HepG2 (cell line): Measurements from ENCODE around the gene METRN. TPM values are rescaled to one million over a fixed set of nuclear protein-coding genes. Genes with fewer than 3 reads are reported as not detected.

Experiments
- CBX5 ChIP-seq: sonication (generic); formaldehyde crosslinking; IDR thresholded peaks from 2 replicates; pipeline ENCODE4 v1.4.0; 2020; ENCODE audit warnings: missing genetic modification reagents, borderline replicate concordance
- EEA1 ChIP-seq: sonication (generic); formaldehyde crosslinking; IDR thresholded peaks from 2 replicates; pipeline ENCODE4 v1.5.1; 2020; ENCODE audit warnings: mild to moderate bottlenecking, missing genetic modification reagents, borderline replicate concordance
- ELF3 ChIP-seq: IDR thresholded peaks from 2 replicates; pipeline ENCODE4 v1.6.1; 2016; ENCODE audit warnings: missing genetic modification reagents, missing compliant biosample characterization
- FOXA3 ChIP-seq: IDR thresholded peaks from 2 replicates; pipeline ENCODE4 v1.6.1; 2016; ENCODE audit warnings: missing genetic modification reagents, missing compliant biosample characterization
- MXI1 ChIP-seq: IDR thresholded peaks from 3 replicates; pipeline ENCODE4 v1.6.1; 2012; ENCODE audit warnings: low read depth, low read length, inconsistent platforms, borderline replicate concordance
- RXRB ChIP-seq: IDR thresholded peaks from 2 replicates; pipeline ENCODE4 v1.6.1; 2016; ENCODE audit warnings: borderline replicate concordance, missing genetic modification reagents, missing compliant biosample characterization
- SOX5 ChIP-seq: IDR thresholded peaks from 2 replicates; pipeline ENCODE4 v1.6.1; 2016; ENCODE audit warnings: borderline replicate concordance
- THYN1 ChIP-seq: sonication (generic); formaldehyde crosslinking; IDR thresholded peaks from 2 replicates; pipeline ENCODE4 v1.8.1; 2023; ENCODE audit warnings: low read depth, mild to moderate bottlenecking, moderate library complexity, missing genetic modification reagents, borderline replicate concordance
- TMF1 ChIP-seq: sonication (generic); formaldehyde crosslinking; IDR thresholded peaks from 2 replicates; pipeline ENCODE4 v1.8.1; 2022; ENCODE audit warnings: low read depth, missing genetic modification reagents
- TP53 ChIP-seq: sonication (generic); formaldehyde crosslinking; conservative IDR thresholded peaks from 2 replicates; pipeline ENCODE4 v1.4.0; 2020; ENCODE audit warnings: missing genetic modification reagents
- ZNF3 ChIP-seq: IDR thresholded peaks from 2 replicates; pipeline ENCODE4 v1.7.0; 2017; ENCODE audit warnings: inconsistent platforms
- ZNF30 ChIP-seq: sonication (generic); formaldehyde crosslinking; IDR thresholded peaks from 2 replicates; pipeline ENCODE4 v1.5.0; 2020; ENCODE audit warnings: mild to moderate bottlenecking, missing genetic modification reagents
- ZNF788 ChIP-seq: sonication (generic); formaldehyde crosslinking; IDR thresholded peaks from 2 replicates; pipeline ENCODE4 v1.5.0; 2020; ENCODE audit warnings: mild to moderate bottlenecking, missing genetic modification reagents, borderline replicate concordance
- ZZZ3 ChIP-seq: sonication (generic); formaldehyde crosslinking; IDR thresholded peaks from 2 replicates; pipeline ENCODE4 v1.4.0; 2020; ENCODE audit warnings: missing genetic modification reagents, mild to moderate bottlenecking, borderline replicate concordance
- polyA plus RNA-seq, 8 experiments: library from polyadenylated mRNA; depleted of rRNA in 3 of 8; stranded (reverse) in 7 of 8; unstranded in 1 of 8; fragments of >200 nt; fragmentation: Illumina TruSeq in 4 of 8; extraction: Trizol in 4 of 8; gene quantifications; 2 replicates each; pipeline versions ENCODE4 v1.2.1 to v1.2.3, GENCODE V29; 2011 to 2016; ENCODE audit warnings: low read depth in 4 of 8, missing spikeins in 1 of 8, mixed read lengths in 1 of 8; ENCODE audit not compliant: insufficient read depth in 1 of 8
- total RNA-seq, 5 experiments: library from RNA; depleted of rRNA; stranded (reverse); fragments of >200 nt; fragmentation: Illumina TruSeq; extraction: Trizol; gene quantifications; 2 replicates each; pipeline ENCODE4 v1.2.3, GENCODE V29; 2016; ENCODE audit warnings: low read depth in 1 of 5
- TF ChIP-seq, protein P1 (sequence below): sonication (generic); formaldehyde crosslinking; IDR thresholded peaks from 2 replicates; pipeline ENCODE4 v1.8.1; 2023; ENCODE audit warnings: mild to moderate bottlenecking, missing genetic modification reagents
- TF ChIP-seq, protein P2 (sequence below): sonication (generic); formaldehyde crosslinking; IDR thresholded peaks from 2 replicates; pipeline ENCODE4 v1.4.0; 2020; ENCODE audit warnings: missing genetic modification reagents
- TF ChIP-seq, protein P3 (sequence below): sonication (generic); formaldehyde crosslinking; IDR thresholded peaks from 2 replicates; pipeline ENCODE4 v1.5.0; 2020; ENCODE audit warnings: missing genetic modification reagents, mild to moderate bottlenecking, borderline replicate concordance
- TF ChIP-seq, protein P4 (sequence below): sonication (generic); formaldehyde crosslinking; IDR thresholded peaks from 2 replicates; pipeline ENCODE4 v1.4.0; 2020; ENCODE audit warnings: missing genetic modification reagents, borderline replicate concordance
- TF ChIP-seq, protein P5 (sequence below): sonication (generic); formaldehyde crosslinking; IDR thresholded peaks from 2 replicates; pipeline ENCODE4 v1.5.0; 2020; ENCODE audit warnings: missing genetic modification reagents, mild to moderate bottlenecking, borderline replicate concordance

METRN gene
- total and polyA plus RNA-seq, 2 of the 13 experiments (the other 11 are each of a cell fraction or from before 2014, with no cell fraction given): 25.5 to 46.1 TPM

DNA sequence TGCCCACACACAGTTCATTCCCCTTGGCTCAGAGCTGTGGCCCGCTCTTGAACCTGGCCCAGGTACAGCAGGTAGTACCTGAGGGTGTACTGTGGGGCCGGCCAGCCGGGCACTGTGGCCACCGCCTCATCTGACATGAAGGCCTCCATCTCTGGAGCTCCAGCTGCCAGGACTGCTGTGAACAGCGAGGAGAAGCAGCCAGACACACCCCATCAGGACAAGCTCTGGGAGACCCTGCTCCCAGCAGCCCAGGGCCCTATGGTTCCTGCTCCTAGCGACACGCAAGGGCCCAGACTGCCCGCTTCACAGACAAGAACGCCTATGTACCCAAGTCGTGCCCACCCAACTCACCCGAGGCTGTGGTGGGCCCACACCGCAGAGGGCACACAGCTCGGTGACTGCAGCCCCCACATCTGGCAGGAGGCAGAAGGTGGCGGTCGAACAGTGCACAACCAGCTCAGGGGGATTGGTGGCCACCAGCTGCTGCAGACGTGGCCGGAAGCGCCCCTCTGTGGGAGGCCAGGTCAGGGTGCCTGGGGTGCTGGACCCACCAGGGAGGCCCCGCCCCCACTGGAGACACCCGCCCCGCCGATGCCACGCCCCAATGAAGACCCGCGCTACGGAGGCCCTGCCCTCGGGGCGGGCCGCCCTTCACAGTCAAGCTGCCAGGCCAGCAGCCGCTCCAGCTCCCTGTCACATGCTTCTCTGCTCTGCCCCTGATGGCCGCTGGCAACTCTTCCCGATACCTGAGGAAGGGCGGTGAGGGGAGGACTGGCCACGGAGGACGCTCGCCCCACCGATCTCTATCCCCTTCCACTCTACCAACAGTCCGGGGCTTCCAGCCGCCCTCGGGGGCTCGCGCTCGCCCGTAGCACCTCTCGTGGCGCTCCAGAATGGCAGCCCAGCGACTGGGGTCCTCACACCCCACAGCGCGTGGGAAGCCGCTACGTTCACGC lies 35.8 kb upstream of the METRN start (continued):
- no peak for TF ChIP-seq ZNF3 (CRISPR knock-in tag)
- TF ChIP-seq RXRB (CRISPR knock-in tag): peak; percentile 24; the same call in 1 of the 2 replicates
- TF ChIP-seq, protein P1, sequence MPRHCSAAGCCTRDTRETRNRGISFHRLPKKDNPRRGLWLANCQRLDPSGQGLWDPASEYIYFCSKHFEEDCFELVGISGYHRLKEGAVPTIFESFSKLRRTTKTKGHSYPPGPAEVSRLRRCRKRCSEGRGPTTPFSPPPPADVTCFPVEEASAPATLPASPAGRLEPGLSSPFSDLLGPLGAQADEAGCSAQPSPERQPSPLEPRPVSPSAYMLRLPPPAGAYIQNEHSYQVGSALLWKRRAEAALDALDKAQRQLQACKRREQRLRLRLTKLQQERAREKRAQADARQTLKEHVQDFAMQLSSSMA (CRISPR knock-in tag): no peak
- TF ChIP-seq, protein P2, sequence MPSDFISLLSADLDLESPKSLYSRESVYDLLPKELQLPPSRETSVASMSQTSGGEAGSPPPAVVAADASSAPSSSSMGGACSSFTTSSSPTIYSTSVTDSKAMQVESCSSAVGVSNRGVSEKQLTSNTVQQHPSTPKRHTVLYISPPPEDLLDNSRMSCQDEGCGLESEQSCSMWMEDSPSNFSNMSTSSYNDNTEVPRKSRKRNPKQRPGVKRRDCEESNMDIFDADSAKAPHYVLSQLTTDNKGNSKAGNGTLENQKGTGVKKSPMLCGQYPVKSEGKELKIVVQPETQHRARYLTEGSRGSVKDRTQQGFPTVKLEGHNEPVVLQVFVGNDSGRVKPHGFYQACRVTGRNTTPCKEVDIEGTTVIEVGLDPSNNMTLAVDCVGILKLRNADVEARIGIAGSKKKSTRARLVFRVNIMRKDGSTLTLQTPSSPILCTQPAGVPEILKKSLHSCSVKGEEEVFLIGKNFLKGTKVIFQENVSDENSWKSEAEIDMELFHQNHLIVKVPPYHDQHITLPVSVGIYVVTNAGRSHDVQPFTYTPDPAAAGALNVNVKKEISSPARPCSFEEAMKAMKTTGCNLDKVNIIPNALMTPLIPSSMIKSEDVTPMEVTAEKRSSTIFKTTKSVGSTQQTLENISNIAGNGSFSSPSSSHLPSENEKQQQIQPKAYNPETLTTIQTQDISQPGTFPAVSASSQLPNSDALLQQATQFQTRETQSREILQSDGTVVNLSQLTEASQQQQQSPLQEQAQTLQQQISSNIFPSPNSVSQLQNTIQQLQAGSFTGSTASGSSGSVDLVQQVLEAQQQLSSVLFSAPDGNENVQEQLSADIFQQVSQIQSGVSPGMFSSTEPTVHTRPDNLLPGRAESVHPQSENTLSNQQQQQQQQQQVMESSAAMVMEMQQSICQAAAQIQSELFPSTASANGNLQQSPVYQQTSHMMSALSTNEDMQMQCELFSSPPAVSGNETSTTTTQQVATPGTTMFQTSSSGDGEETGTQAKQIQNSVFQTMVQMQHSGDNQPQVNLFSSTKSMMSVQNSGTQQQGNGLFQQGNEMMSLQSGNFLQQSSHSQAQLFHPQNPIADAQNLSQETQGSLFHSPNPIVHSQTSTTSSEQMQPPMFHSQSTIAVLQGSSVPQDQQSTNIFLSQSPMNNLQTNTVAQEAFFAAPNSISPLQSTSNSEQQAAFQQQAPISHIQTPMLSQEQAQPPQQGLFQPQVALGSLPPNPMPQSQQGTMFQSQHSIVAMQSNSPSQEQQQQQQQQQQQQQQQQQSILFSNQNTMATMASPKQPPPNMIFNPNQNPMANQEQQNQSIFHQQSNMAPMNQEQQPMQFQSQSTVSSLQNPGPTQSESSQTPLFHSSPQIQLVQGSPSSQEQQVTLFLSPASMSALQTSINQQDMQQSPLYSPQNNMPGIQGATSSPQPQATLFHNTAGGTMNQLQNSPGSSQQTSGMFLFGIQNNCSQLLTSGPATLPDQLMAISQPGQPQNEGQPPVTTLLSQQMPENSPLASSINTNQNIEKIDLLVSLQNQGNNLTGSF (CRISPR knock-in tag): no peak
- TF ChIP-seq, protein P3, sequence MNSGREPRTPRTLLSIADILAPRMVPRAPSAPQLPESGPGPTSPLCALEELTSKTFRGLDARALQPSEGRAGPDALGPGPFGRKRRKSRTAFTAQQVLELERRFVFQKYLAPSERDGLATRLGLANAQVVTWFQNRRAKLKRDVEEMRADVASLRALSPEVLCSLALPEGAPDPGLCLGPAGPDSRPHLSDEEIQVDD: no peak
- 0 out of 2 replicates have a peak, but pooled peaks have one; percentile 31 for TF ChIP-seq ZNF788 (CRISPR knock-in tag)
- TF ChIP-seq, protein P4, sequence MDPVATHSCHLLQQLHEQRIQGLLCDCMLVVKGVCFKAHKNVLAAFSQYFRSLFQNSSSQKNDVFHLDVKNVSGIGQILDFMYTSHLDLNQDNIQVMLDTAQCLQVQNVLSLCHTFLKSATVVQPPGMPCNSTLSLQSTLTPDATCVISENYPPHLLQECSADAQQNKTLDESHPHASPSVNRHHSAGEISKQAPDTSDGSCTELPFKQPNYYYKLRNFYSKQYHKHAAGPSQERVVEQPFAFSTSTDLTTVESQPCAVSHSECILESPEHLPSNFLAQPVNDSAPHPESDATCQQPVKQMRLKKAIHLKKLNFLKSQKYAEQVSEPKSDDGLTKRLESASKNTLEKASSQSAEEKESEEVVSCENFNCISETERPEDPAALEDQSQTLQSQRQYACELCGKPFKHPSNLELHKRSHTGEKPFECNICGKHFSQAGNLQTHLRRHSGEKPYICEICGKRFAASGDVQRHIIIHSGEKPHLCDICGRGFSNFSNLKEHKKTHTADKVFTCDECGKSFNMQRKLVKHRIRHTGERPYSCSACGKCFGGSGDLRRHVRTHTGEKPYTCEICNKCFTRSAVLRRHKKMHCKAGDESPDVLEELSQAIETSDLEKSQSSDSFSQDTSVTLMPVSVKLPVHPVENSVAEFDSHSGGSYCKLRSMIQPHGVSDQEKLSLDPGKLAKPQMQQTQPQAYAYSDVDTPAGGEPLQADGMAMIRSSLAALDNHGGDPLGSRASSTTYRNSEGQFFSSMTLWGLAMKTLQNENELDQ (CRISPR knock-in tag): no peak
- no peak for TF ChIP-seq THYN1 (CRISPR knock-in tag)
- TF ChIP-seq MXI1: peak; percentile 60; the same call in 1 of the 3 replicates
- no peak; the same call in 1 of the 2 replicates for TF ChIP-seq EEA1 (CRISPR knock-in tag)
- no peak for TF ChIP-seq ZNF30 (CRISPR knock-in tag)
- no peak for TF ChIP-seq SOX5 (CRISPR knock-in tag)
- TF ChIP-seq TP53: no peak
- TF ChIP-seq ELF3 (CRISPR knock-in tag): peak; percentile 43; the same call in 1 of the 2 replicates
- TF ChIP-seq ZZZ3: no peak
- TF ChIP-seq FOXA3: no peak
- peak; percentile 30; the same call in 1 of the 2 replicates for TF ChIP-seq TMF1 (CRISPR knock-in tag)
- no peak for TF ChIP-seq CBX5 (CRISPR knock-in tag)
- TF ChIP-seq, protein P5, sequence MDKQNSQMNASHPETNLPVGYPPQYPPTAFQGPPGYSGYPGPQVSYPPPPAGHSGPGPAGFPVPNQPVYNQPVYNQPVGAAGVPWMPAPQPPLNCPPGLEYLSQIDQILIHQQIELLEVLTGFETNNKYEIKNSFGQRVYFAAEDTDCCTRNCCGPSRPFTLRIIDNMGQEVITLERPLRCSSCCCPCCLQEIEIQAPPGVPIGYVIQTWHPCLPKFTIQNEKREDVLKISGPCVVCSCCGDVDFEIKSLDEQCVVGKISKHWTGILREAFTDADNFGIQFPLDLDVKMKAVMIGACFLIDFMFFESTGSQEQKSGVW (CRISPR knock-in tag): no peak
